RWPE1 (cell line): ENCODE results near the gene PARL.

Experiments used
- CTCF ChIA-PET: fragments of 350-600 bp; sonication (Branson Sonifier 250); formaldehyde crosslinking; extraction: SDS; loops from one replicate; lab custom pipeline; 2021; lab: Yijun Ruan, JAX
- POLR2A ChIA-PET: fragments of 400-600 bp; formaldehyde crosslinking; extraction: SDS; loops from one replicate; lab custom pipeline; 2020; ENCODE audit warnings: antibody characterized with exemption; ENCODE audit not compliant: low non-redundant PET; lab: Yijun Ruan, JAX
- DNase-seq: peaks from one replicate; pipeline ENCODE4 v3.0.0; 2012; ENCODE audit warnings: low spot score
- H3K27ac ChIP-seq: fragments of 450-650 bp; 2 replicates; pipeline ENCODE4 v1.5.1; 2017
- CTCF ChIP-seq: fragments of 450-650 bp; conservative IDR thresholded peaks from 2 replicates; pipeline ENCODE4 v1.5.1; 2017; ENCODE audit warnings: low read depth, mild to moderate bottlenecking

Gene PARL

GRCh38 chr3:183807881-183808280, 76.8 kb downstream of the PARL start:
- CTCF ChIA-PET: no interaction called here
- TF ChIP-seq CTCF: no peak
- no peak overlapping the region for H3K27ac ChIP-seq
- POLR2A ChIA-PET: no interaction called here
- DNase-seq: no peak

- POLR2A ChIA-PET: no interaction called here
- no peak overlapping the region for H3K27ac ChIP-seq
- no peak for DNase-seq
- TF ChIP-seq CTCF: no peak
- CTCF ChIA-PET: no interaction called here
Observed at GRCh38 chr3:183807209-183807728, 77.4 kb downstream of the PARL start.

- POLR2A ChIA-PET: no interaction called here
- DNase-seq: no peak
- CTCF ChIA-PET: no interaction called here
- no peak for TF ChIP-seq CTCF
- no peak overlapping the region for H3K27ac ChIP-seq
Observed at GRCh38 chr3:183802989-183803388, 81.7 kb downstream of the PARL start.

- no peak overlapping the region for H3K27ac ChIP-seq
- no peak for TF ChIP-seq CTCF
- POLR2A ChIA-PET: no interaction called here
- DNase-seq: no peak
- CTCF ChIA-PET: interaction anchor here (1.2 kb wide), 1 partner anchor 83 kb away, joined by 3 read pairs; the partner anchor contains the start of gene PARL
Observed at GRCh38 chr3:183801601-183802000, 83.1 kb downstream of the PARL start.

GRCh38 chr3:183800243-183800863, 84.3 kb downstream of the PARL start:
- ChIA-PET CTCF (interaction anchor here (0.6 to 0.9 kb wide), 2 partner anchors 11 to 331 kb away, joined by 3 to 4 read pairs; no protein-coding TSS in a partner anchor), POLR2A (no interaction called here)
- no peak overlapping the region for H3K27ac ChIP-seq
- no peak for DNase-seq
- no peak for TF ChIP-seq CTCF

- ChIA-PET CTCF (interaction anchor here (0.6 kb wide), 2 partner anchors 21 to 32 kb away, joined by 3 read pairs; no protein-coding TSS in a partner anchor), POLR2A (no interaction called here)
- TF ChIP-seq CTCF: no peak
- DNase-seq: no peak
- H3K27ac ChIP-seq: no peak overlapping the region
Observed at GRCh38 chr3:183799461-183799860, 85.2 kb downstream of the PARL start.
